ENCODE results near the gene RHBDF2. TPM values are rescaled to one million over a fixed set of nuclear protein-coding genes. Genes with fewer than 3 reads are reported as not detected.
A peak's percentile ranks its signal among the peaks of the same experiment; 100 is the strongest.
"Not testable (repeated sequence)": the region's sequence is repeated elsewhere in the genome, so short reads cannot be mapped to it uniquely, and the experiment has no call there.

RHBDF2 gene
- total RNA-seq, 2 experiments from 2014 or later, result 20.7 to 22.2 TPM

GRCh38 chr17:76521683-76522082 lies 20.5 kb upstream of the RHBDF2 start:
- not testable (repeated sequence) for H3K27me3 Mint-ChIP-seq, DNase-seq, H3K4me3 Mint-ChIP-seq, H3K9me3 Mint-ChIP-seq, H3K36me3 Mint-ChIP-seq, H3K27ac Mint-ChIP-seq
- peaks cover 14% of the 10 kb centered on the region for H3K4me1 Mint-ChIP-seq

GRCh38 chr17:76521262-76521661 lies 20.0 kb upstream of the RHBDF2 start:
- Mint-ChIP-seq H3K4me1 (peaks cover 17% of the 10 kb centered on the region), H3K4me3 (no peak overlapping the region), H3K36me3 (no peaks in the 10 kb centered on the region), H3K27me3 (no peaks in the 10 kb centered on the region), H3K9me3 (no peaks in the 10 kb centered on the region), H3K27ac (no peak overlapping the region)
- DNase-seq, result no peak

- Mint-ChIP-seq H3K36me3 (no peaks in the 10 kb centered on the region), H3K27ac (no peak overlapping the region), H3K9me3 (no peaks in the 10 kb centered on the region), H3K27me3 (no peaks in the 10 kb centered on the region), H3K4me1 (peaks cover 31% of the 10 kb centered on the region), H3K4me3 (no peak overlapping the region)
- DNase-seq, result no peak
These were observed 18.1 kb upstream of the RHBDF2 start for GRCh38 chr17:76519048-76519966.

GRCh38 chr17:76517638-76518038 lies 16.4 kb upstream of the RHBDF2 start:
- H3K4me3 Mint-ChIP-seq, result no peak overlapping the region
- peaks cover 34% of the 10 kb centered on the region for H3K4me1 Mint-ChIP-seq
- no peak overlapping the region for H3K27ac Mint-ChIP-seq

GRCh38 chr17:76515274-76515949 lies 14.2 kb upstream of the RHBDF2 start:
- Mint-ChIP-seq H3K9me3 (no peaks in the 10 kb centered on the region), H3K27me3 (no peaks in the 10 kb centered on the region), H3K36me3 (no peaks in the 10 kb centered on the region), H3K4me1 (peaks cover 34% of the 10 kb centered on the region), H3K4me3 (peak overlapping the region; percentile 65), H3K27ac (peak overlapping the region; percentile 91)
- DNase-seq, result peak; percentile 79

More at GRCh38 chr17:76517638-76518038, 16.4 kb upstream of the RHBDF2 start:
- no peaks in the 10 kb centered on the region for H3K9me3 Mint-ChIP-seq
- no peaks in the 10 kb centered on the region for H3K36me3 Mint-ChIP-seq
- no peaks in the 10 kb centered on the region for H3K27me3 Mint-ChIP-seq
- no peak for DNase-seq

- DNase-seq, H3K27me3 Mint-ChIP-seq, H3K36me3 Mint-ChIP-seq, H3K9me3 Mint-ChIP-seq, H3K4me3 Mint-ChIP-seq: not testable (repeated sequence)
- H3K4me1 Mint-ChIP-seq, result peaks cover 32% of the 10 kb centered on the region
- H3K27ac Mint-ChIP-seq, result peak overlapping the region; percentile 91
These were observed 13.1 kb upstream of the RHBDF2 start for GRCh38 chr17:76514355-76514754.

GRCh38 chr17:76513306-76513692 lies 12.1 kb upstream of the RHBDF2 start:
- Mint-ChIP-seq H3K4me1 (peaks cover 28% of the 10 kb centered on the region), H3K9me3 (no peaks in the 10 kb centered on the region), H3K27me3 (no peaks in the 10 kb centered on the region), H3K4me3 (no peak overlapping the region), H3K27ac (peak overlapping the region; percentile 26), H3K36me3 (no peaks in the 10 kb centered on the region)
- no peak for DNase-seq

- peak overlapping the region; percentile 26 for H3K27ac Mint-ChIP-seq
- no peak overlapping the region for H3K4me3 Mint-ChIP-seq
- no peaks in the 10 kb centered on the region for H3K27me3 Mint-ChIP-seq
These were observed 11.4 kb upstream of the RHBDF2 start for GRCh38 chr17:76512366-76513305.

GRCh38 chr17:76511668-76512365 lies 10.6 kb upstream of the RHBDF2 start:
- peaks cover 23% of the 10 kb centered on the region for H3K4me1 Mint-ChIP-seq
- no peak overlapping the region for H3K27ac Mint-ChIP-seq
- no peaks in the 10 kb centered on the region for H3K27me3 Mint-ChIP-seq
- H3K36me3 Mint-ChIP-seq, result no peaks in the 10 kb centered on the region
- DNase-seq, result no peak
- H3K4me3 Mint-ChIP-seq, result no peak overlapping the region
- no peaks in the 10 kb centered on the region for H3K9me3 Mint-ChIP-seq

More at GRCh38 chr17:76512366-76513305, 11.4 kb upstream of the RHBDF2 start:
- no peak for DNase-seq
- Mint-ChIP-seq H3K9me3 (no peaks in the 10 kb centered on the region), H3K4me1 (peaks cover 24% of the 10 kb centered on the region), H3K36me3 (no peaks in the 10 kb centered on the region)

GRCh38 chr17:76510831-76511244 lies 9.6 kb upstream of the RHBDF2 start:
- Mint-ChIP-seq H3K36me3 (no peaks in the 10 kb centered on the region), H3K27ac (no peak overlapping the region), H3K27me3 (no peaks in the 10 kb centered on the region), H3K9me3 (no peaks in the 10 kb centered on the region), H3K4me1 (peaks cover 18% of the 10 kb centered on the region), H3K4me3 (no peak overlapping the region)
- no peak for DNase-seq

GRCh38 chr17:76508472-76509063 lies 7.3 kb upstream of the RHBDF2 start:
- H3K27ac Mint-ChIP-seq, DNase-seq, H3K4me1 Mint-ChIP-seq, H3K9me3 Mint-ChIP-seq, H3K36me3 Mint-ChIP-seq, H3K27me3 Mint-ChIP-seq, H3K4me3 Mint-ChIP-seq: not testable (repeated sequence)

- Mint-ChIP-seq H3K4me1 (peaks cover 5% of the 10 kb centered on the region), H3K27me3 (no peaks in the 10 kb centered on the region), H3K27ac (peak overlapping the region; percentile 69), H3K4me3 (no peak overlapping the region), H3K9me3 (no peaks in the 10 kb centered on the region), H3K36me3 (no peaks in the 10 kb centered on the region)
- DNase-seq, result peak; percentile 87
These were observed 5.5 kb upstream of the RHBDF2 start for GRCh38 chr17:76506408-76507345.

- H3K36me3 Mint-ChIP-seq, result peaks cover 2% of the 10 kb centered on the region
- no peak for DNase-seq
- peaks cover 19% of the 10 kb centered on the region for H3K4me1 Mint-ChIP-seq
- H3K4me3 Mint-ChIP-seq, result no peak overlapping the region
- H3K27ac Mint-ChIP-seq, result no peak overlapping the region
- H3K9me3 Mint-ChIP-seq, result no peaks in the 10 kb centered on the region
- H3K27me3 Mint-ChIP-seq, result no peaks in the 10 kb centered on the region
These were observed 2.9 kb upstream of the RHBDF2 start for GRCh38 chr17:76504117-76504516.

Measured in activated naive CD8-positive, alpha-beta T cell treated with anti-CD3 and anti-CD28 coated beads for 36 hours (primary cell).